Esophagus squamous epithelium (tissue), 5 donors: Measurements from ENCODE around the gene LDHB. TPM values are rescaled to one million over a fixed set of nuclear protein-coding genes. Genes with fewer than 3 reads are reported as not detected.
"Not testable (repeated sequence)": the region's sequence is repeated elsewhere in the genome, so short reads cannot be mapped to it uniquely, and the experiment has no call there.

Experiments used
- DNase-seq: peaks from one replicate; lab custom pipeline; 2025; lab: John Stamatoyannopoulos, UW
- H3K27ac ChIP-seq, 4 donors: fragments of 200-600 bp; sonication (generic); one replicate each; pipeline ENCODE4 v1.5.1; 2016 to 2019; ENCODE audit warnings: mild to moderate bottlenecking in 1 of 4
- H3K27me3 ChIP-seq, 4 donors: fragments of 200-600 bp; sonication (generic); 1 replicate in 3 of 4; 2 replicates in 1 of 4; pipeline versions ENCODE4 v1.5.1 to v1.6.0; 2017 to 2021; ENCODE audit warnings: antibody characterized with exemption in 1 of 4
- H3K36me3 ChIP-seq, 3 donors: fragments of 200-600 bp; sonication (generic); one replicate each; pipeline ENCODE4 v1.5.1; 2016 to 2019
- H3K4me1 ChIP-seq, 3 donors: fragments of 200-600 bp; sonication (generic); one replicate each; pipeline ENCODE4 v1.5.1; 2017 to 2019
- H3K4me3 ChIP-seq, 4 donors: fragments of 200-600 bp; sonication (generic); 1 replicate in 3 of 4; 2 replicates in 1 of 4; pipeline ENCODE4 v1.5.1; 2016 to 2019; ENCODE audit warnings: mild to moderate bottlenecking in 2 of 4, moderate library complexity in 1 of 4
- H3K9me3 ChIP-seq, 3 donors: fragments of 200-600 bp; sonication (generic); one replicate each; pipeline ENCODE4 v1.5.1; 2016 to 2019
- POLR2A ChIP-seq, 4 donors: fragments of 450-650 bp; IDR thresholded peaks; one replicate each; pipeline ENCODE4 v1.6.1; 2017; ENCODE audit warnings: antibody characterized with exemption in 4 of 4, mild to moderate bottlenecking in 4 of 4, moderate library complexity in 3 of 4
- WGBS, 2 donors: methylation state at CpG; one replicate each; pipeline ENCODE4 v1.1.5; 2018; 5-methylcytosine and 5-hydroxymethylcytosine counted together
- intact Hi-C: fragments of 100-400 bp; cut with DNase I; formaldehyde crosslinking; loops from one replicate; pipeline ENCODE4 v1.15.0; 2022
- total RNA-seq, 4 donors: library from RNA; depleted of rRNA; stranded (reverse); fragments of >200 nt; gene quantifications; one replicate each; pipeline ENCODE4 v1.1.0, GENCODE V29; 2016
- TF ChIP-seq, protein P1 (sequence below), 6 experiments: fragments of 450-650 bp in 4 of 6; fragments of 200-600 bp in 2 of 6; sonication (generic) in 2 of 6; IDR thresholded peaks; one replicate each; pipeline ENCODE4 v1.5.1; 2016 to 2019; ENCODE audit warnings: antibody characterized with exemption in 6 of 6, mild to moderate bottlenecking in 4 of 6, moderate library complexity in 4 of 6
- donor health status: DM: yes; HTN: yes; CAD: no.

LDHB gene
- total RNA-seq, 4 donors from 2014 or later: 79.1 to 251 (median 213) TPM

DNA sequence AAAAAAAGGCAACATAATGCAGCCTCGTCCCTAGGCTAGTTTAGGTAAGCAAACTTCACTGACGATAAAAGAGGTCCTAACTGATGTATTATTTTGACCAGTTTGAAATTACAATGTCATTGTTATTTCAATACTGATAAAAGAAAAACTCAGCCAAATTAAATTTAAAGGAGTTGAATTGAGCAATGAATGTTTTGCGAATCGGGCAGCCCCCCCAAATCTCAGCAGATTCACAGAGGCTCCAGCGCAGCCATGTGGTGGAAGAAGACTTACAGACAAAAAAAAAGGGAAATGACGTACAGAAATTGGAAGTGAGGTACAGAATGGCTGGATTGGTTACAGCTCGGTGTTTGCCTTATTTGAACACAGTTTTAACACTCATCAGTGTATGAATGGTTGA is 8.2 kb upstream of the LDHB start:
- TF ChIP-seq POLR2A (IDR thresholded peaks at IDR 0.05): no peak
- TF ChIP-seq, protein P1, sequence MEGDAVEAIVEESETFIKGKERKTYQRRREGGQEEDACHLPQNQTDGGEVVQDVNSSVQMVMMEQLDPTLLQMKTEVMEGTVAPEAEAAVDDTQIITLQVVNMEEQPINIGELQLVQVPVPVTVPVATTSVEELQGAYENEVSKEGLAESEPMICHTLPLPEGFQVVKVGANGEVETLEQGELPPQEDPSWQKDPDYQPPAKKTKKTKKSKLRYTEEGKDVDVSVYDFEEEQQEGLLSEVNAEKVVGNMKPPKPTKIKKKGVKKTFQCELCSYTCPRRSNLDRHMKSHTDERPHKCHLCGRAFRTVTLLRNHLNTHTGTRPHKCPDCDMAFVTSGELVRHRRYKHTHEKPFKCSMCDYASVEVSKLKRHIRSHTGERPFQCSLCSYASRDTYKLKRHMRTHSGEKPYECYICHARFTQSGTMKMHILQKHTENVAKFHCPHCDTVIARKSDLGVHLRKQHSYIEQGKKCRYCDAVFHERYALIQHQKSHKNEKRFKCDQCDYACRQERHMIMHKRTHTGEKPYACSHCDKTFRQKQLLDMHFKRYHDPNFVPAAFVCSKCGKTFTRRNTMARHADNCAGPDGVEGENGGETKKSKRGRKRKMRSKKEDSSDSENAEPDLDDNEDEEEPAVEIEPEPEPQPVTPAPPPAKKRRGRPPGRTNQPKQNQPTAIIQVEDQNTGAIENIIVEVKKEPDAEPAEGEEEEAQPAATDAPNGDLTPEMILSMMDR (IDR thresholded peaks at IDR 0.05): no peak
- Histone ChIP-seq H3K27ac (no peak overlapping the region), H3K27me3 (peaks cover 0 to 7% (median 0%) of the 10 kb centered on the region in 4 donors), H3K9me3 (no peaks in the 10 kb centered on the region), H3K4me1 (no peaks in the 10 kb centered on the region), H3K36me3 (no peaks in the 10 kb centered on the region), H3K4me3 (no peak overlapping the region)
- intact Hi-C loops: no loop called here
- no peak for DNase-seq
- 81 to 90% methylated on average over 7 of the region's 7 CpGs for WGBS, 2 donors

DNA sequence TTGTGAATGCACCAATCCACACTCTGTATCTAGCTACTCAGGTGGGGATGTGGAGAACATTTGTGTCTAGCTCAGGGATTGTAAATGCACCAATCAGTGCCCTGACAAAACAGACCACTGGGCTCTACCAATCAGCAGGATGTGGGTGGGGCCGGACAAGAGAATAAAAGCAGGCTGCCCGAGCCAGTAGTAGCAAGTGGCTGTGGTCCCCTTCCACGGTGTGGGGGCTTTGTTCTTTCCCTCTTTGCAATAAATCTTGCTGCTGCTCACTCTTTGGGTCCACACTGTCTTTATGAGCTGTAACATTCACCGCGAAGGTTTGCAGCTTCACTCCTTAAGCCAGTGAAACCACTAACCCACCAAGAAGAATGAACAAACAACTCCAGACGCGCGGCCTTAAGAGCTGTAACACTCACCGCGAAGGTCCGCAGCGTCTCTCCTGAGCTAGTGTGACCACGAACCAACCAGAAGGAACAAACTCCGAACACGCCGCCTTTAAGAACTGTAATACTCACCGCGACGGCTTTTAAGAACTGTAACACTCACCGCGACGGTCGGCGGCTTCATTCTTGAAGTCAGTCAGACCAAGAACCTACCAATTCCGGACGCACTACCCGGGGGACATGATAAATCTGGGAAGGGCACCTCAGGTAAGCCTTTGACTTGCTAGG is 4.6 kb upstream of the LDHB start:
- TF ChIP-seq, protein P1 (IDR thresholded peaks at IDR 0.05): no peak
- TF ChIP-seq POLR2A (IDR thresholded peaks at IDR 0.05): no peak
- no peak for DNase-seq
- no peak overlapping the region for H3K27ac ChIP-seq

GRCh38 chr12:21661396-21662093 is 3.9 kb upstream of the LDHB start:
- H3K4me1 ChIP-seq, H3K4me3 ChIP-seq, intact Hi-C loops, H3K27me3 ChIP-seq, H3K9me3 ChIP-seq, H3K27ac ChIP-seq, H3K36me3 ChIP-seq, DNase-seq: not testable (repeated sequence)
- WGBS, 2 donors: 87 to 93% methylated on average over 2 to 3 of the region's 44 CpGs

More for the DNA sequence above, 4.6 kb upstream of the LDHB start:
- WGBS, 2 donors: 92 to 96% methylated on average over 22 to 27 of the region's 27 CpGs
- Histone ChIP-seq H3K4me3 (no peak overlapping the region), H3K36me3 (no peaks in the 10 kb centered on the region), H3K9me3 (no peaks in the 10 kb centered on the region), H3K27me3 (peaks cover 0 to 7% (median 0%) of the 10 kb centered on the region in 4 donors), H3K4me1 (peaks cover 0 to 1% (median 0%) of the 10 kb centered on the region in 3 donors)
- intact Hi-C loops: no loop called here

- H3K36me3 ChIP-seq: peaks cover 0 to 3% (median 0%) of the 10 kb centered on the region in 3 donors
- intact Hi-C loops: no loop called here
- peaks cover 0 to 28% (median 10%) of the 10 kb centered on the region in 3 donors for H3K4me1 ChIP-seq
- H3K27me3 ChIP-seq: peaks cover 0 to 7% (median 0%) of the 10 kb centered on the region in 4 donors
- no peak overlapping the region for H3K4me3 ChIP-seq
- H3K27ac ChIP-seq: no peak overlapping the region
- H3K9me3 ChIP-seq: no peaks in the 10 kb centered on the region
- 56 to 75% methylated on average over 1 of the region's 1 CpG for WGBS, 2 donors
- TF ChIP-seq POLR2A (IDR thresholded peaks at IDR 0.05): no peak
- TF ChIP-seq, protein P1 (IDR thresholded peaks at IDR 0.05): peak in 1 of 6 experiments; percentile 25
- DNase-seq: no peak
Observed at GRCh38 chr12:21659383-21659782, 1.7 kb upstream of the LDHB start.

DNA sequence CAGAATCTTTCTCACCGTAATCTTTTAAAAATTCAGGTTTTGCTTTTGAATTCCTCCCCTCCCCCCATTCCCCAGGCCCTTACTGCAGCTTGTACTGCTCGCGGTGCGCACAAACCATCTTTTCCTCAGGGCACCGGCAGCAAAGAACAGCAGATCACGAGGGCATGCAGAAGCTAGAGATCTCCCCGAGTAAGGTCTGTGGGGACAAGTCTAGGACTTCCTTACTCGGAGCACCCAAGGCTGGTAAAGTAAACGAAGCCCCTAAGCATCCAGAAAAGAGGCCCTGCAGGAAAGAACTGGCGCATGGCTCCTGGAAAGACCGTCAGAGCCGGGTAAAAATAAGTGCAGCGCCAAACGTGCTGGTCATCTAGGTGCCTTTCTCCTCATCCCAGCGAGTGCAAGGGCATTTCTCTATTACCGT is 727 bp downstream of the LDHB start:
- Histone ChIP-seq H3K4me3 (peak overlapping the region; percentile 59 to 85 (median 81)), H3K27me3 (peaks cover 0 to 7% (median 0%) of the 10 kb centered on the region in 4 donors), H3K36me3 (peaks cover 0 to 27% (median 0%) of the 10 kb centered on the region in 3 donors), H3K4me1 (peaks cover 0 to 35% (median 10%) of the 10 kb centered on the region in 3 donors), H3K27ac (peak overlapping the region; percentile 79 to 95 (median 90)), H3K9me3 (no peaks in the 10 kb centered on the region)
- intact Hi-C loops: no loop called here
- 0 to 1% methylated on average over 11 to 16 of the region's 16 CpGs for WGBS, 2 donors
- no peak for DNase-seq
- no peak for TF ChIP-seq POLR2A (IDR thresholded peaks at IDR 0.05)
- TF ChIP-seq, protein P1 (IDR thresholded peaks at IDR 0.05): no peak
